Smooth muscle cell (in vitro differentiated cells): Measurements from ENCODE around the gene KNSTRN. TPM values are rescaled to one million over a fixed set of nuclear protein-coding genes. Genes with fewer than 3 reads are reported as not detected.

Source experiments
- DNase-seq: peaks from one replicate; lab custom pipeline; 2025; ENCODE audit not compliant: unreplicated experiment; lab: John Stamatoyannopoulos, UW
- H2AFZ ChIP-seq: fragments of 200-600 bp; sonication (generic); 2 replicates; pipeline ENCODE4 v1.6.0; 2016; ENCODE audit warnings: antibody characterized with exemption, low read depth, mild to moderate bottlenecking
- H3F3A ChIP-seq: fragments of 200-600 bp; sonication (generic); 2 replicates; pipeline ENCODE4 v1.6.0; 2017; ENCODE audit warnings: antibody characterized with exemption, low read depth
- H3K27ac ChIP-seq: fragments of 200-600 bp; sonication (generic); 2 replicates; pipeline ENCODE4 v1.5.1; 2016; ENCODE audit warnings: low read depth, mild to moderate bottlenecking
- H3K27me3 ChIP-seq: fragments of 200-600 bp; sonication (generic); 2 replicates; pipeline ENCODE4 v1.6.1; 2016; ENCODE audit warnings: low read depth, mild to moderate bottlenecking
- H3K36me3 ChIP-seq: fragments of 200-600 bp; sonication (generic); 2 replicates; pipeline ENCODE4 v1.5.1; 2016; ENCODE audit warnings: low read depth
- H3K4me1 ChIP-seq: fragments of 200-600 bp; sonication (generic); 2 replicates; pipeline ENCODE4 v1.5.1; 2016; ENCODE audit warnings: low read depth
- H3K4me2 ChIP-seq: fragments of 200-600 bp; sonication (generic); 2 replicates; pipeline ENCODE4 v1.6.0; 2016; ENCODE audit warnings: mild to moderate bottlenecking
- H3K4me3 ChIP-seq: fragments of 200-600 bp; sonication (generic); 2 replicates; pipeline ENCODE4 v1.5.1; 2016; ENCODE audit warnings: mild to moderate bottlenecking
- H3K79me2 ChIP-seq: fragments of 200-600 bp; sonication (generic); 2 replicates; pipeline ENCODE4 v1.6.0; 2016; ENCODE audit warnings: low read depth, mild to moderate bottlenecking
- H3K9ac ChIP-seq: fragments of 200-600 bp; sonication (generic); 2 replicates; pipeline ENCODE4 v1.6.0; 2016; ENCODE audit warnings: low read depth
- H3K9me3 ChIP-seq: fragments of 200-600 bp; sonication (generic); replicated peaks from 2 replicates; pipeline ENCODE4 v1.5.1; 2016; ENCODE audit warnings: low read depth
- H4K20me1 ChIP-seq: fragments of 200-600 bp; sonication (generic); 2 replicates; pipeline ENCODE4 v1.6.0; 2016; ENCODE audit warnings: low read depth
- CTCF ChIP-seq: fragments of 200-600 bp; sonication (generic); IDR thresholded peaks from 2 replicates; pipeline ENCODE4 v1.5.1; 2017; ENCODE audit warnings: borderline replicate concordance, mild to moderate bottlenecking, antibody characterized with exemption; ENCODE audit not compliant: insufficient read depth, poor library complexity, severe bottlenecking
- WGBS: methylation state at CpG from one replicate; pipeline ENCODE4 v1.1.7; 2016; ENCODE audit warnings: low lambda C conversion rate; 5-methylcytosine and 5-hydroxymethylcytosine counted together
- polyA plus RNA-seq: library from polyadenylated mRNA; unstranded; fragments of >200 nt; fragmentation: Nextera tagmentation; extraction: Ambion mirVana; gene quantifications from 2 replicates; pipeline ENCODE4 v1.2.1, GENCODE V29; 2016
- total RNA-seq: library from RNA; depleted of rRNA; stranded (reverse); fragments of >200 nt; gene quantifications from 2 replicates; pipeline ENCODE4 v1.2.3, GENCODE V29; 2014

KNSTRN gene
- total and polyA plus RNA-seq, 2 experiments from 2014 or later = 17.3 to 27.0 TPM

- Histone ChIP-seq H3K4me3 (peak overlapping the region; percentile 60), H3K27me3 (peaks cover 14% of the 10 kb centered on the region), H3K9me3 (no peaks in the 10 kb centered on the region), H2AFZ (no peak overlapping the region), H3K4me1 (peaks cover 25% of the 10 kb centered on the region), H3F3A (peaks cover 4% of the 10 kb centered on the region), H3K9ac (no peak overlapping the region), H3K79me2 (no peaks in the 10 kb centered on the region), H3K36me3 (no peaks in the 10 kb centered on the region), H3K27ac (no peak overlapping the region), H4K20me1 (no peaks in the 10 kb centered on the region), H3K4me2 (peak overlapping the region; percentile 100)
- DNase-seq = no peak
- WGBS = 45% methylated on average over 20 of the region's 20 CpGs
- no peak for TF ChIP-seq CTCF
Observed at GRCh38 chr15:40435023-40435709, 52.6 kb downstream of the KNSTRN start.

- Histone ChIP-seq H4K20me1 (no peaks in the 10 kb centered on the region), H3K4me2 (peak overlapping the region; percentile 100), H3K27me3 (peaks cover 14% of the 10 kb centered on the region), H2AFZ (peak overlapping the region; percentile 69), H3F3A (peaks cover 4% of the 10 kb centered on the region), H3K36me3 (no peaks in the 10 kb centered on the region), H3K4me1 (peaks cover 25% of the 10 kb centered on the region), H3K27ac (no peak overlapping the region), H3K9me3 (no peaks in the 10 kb centered on the region), H3K4me3 (peak overlapping the region; percentile 60), H3K79me2 (no peaks in the 10 kb centered on the region), H3K9ac (no peak overlapping the region)
- WGBS = 14% methylated on average over 15 of the region's 15 CpGs
- no peak for DNase-seq
- TF ChIP-seq CTCF = no peak
Observed at GRCh38 chr15:40435710-40436089, 53.2 kb downstream of the KNSTRN start.

GRCh38 chr15:40436116-40436891, 53.8 kb downstream of the KNSTRN start:
- peaks cover 25% of the 10 kb centered on the region for H3K4me1 ChIP-seq
- no peak for TF ChIP-seq CTCF
- H3K27me3 ChIP-seq = peaks cover 14% of the 10 kb centered on the region
- no peak overlapping the region for H3K27ac ChIP-seq
- no peaks in the 10 kb centered on the region for H3K9me3 ChIP-seq
- H4K20me1 ChIP-seq = no peaks in the 10 kb centered on the region
- under 1% methylated on average over 14 of the region's 39 CpGs for WGBS
- no peaks in the 10 kb centered on the region for H3K79me2 ChIP-seq
- H3F3A ChIP-seq = peaks cover 4% of the 10 kb centered on the region
- peak overlapping the region; percentile 43 for H3K9ac ChIP-seq
- H2AFZ ChIP-seq = peak overlapping the region; percentile 69
- DNase-seq = no peak
- H3K4me3 ChIP-seq = peak overlapping the region; percentile 60
- H3K4me2 ChIP-seq = peak overlapping the region; percentile 100
- no peaks in the 10 kb centered on the region for H3K36me3 ChIP-seq
